Measurements from ENCODE around the gene SGCD.

The SGCD gene

GRCh38 chr5:156476158-156476551 is 149.2 kb downstream of the SGCD start:
- DNase-seq (ENCODE audit: extremely low spot score), result no peak
- CTCF ChIA-PET, result no interaction called here
- TF ChIP-seq TARDBP (IDR thresholded peaks at IDR 0.05), result no peak
- TF ChIP-seq HDGF (IDR thresholded peaks at IDR 0.05; ENCODE audit: borderline replicate concordance), result no peak
- TF ChIP-seq SP1 (IDR thresholded peaks at IDR 0.05), result no peak
- TF ChIP-seq NFRKB (IDR thresholded peaks at IDR 0.05), result no peak
- no peak for TF ChIP-seq FOXK2 (IDR thresholded peaks at IDR 0.05)
- no peak for TF ChIP-seq ELF4 (IDR thresholded peaks at IDR 0.05)
- no peak for TF ChIP-seq ARNT (IDR thresholded peaks at IDR 0.05)
- TF ChIP-seq FOXA1 (IDR thresholded peaks at IDR 0.05), result no peak
- no peak for TF ChIP-seq FOXM1 (IDR thresholded peaks at IDR 0.05; ENCODE audit: borderline replicate concordance)
- TF ChIP-seq BHLHE40 (IDR thresholded peaks at IDR 0.05; ENCODE audit: borderline replicate concordance), result no peak
- no peak for TF ChIP-seq L3MBTL2 (conservative IDR thresholded peaks at IDR 0.05)
- TF ChIP-seq PKNOX1 (IDR thresholded peaks at IDR 0.05), result no peak
- no peak for TF ChIP-seq LEF1 (IDR thresholded peaks at IDR 0.05; ENCODE audit: borderline replicate concordance)
- POLR2A ChIA-PET, result no interaction called here

GRCh38 chr5:156476678-156477077 is 149.7 kb downstream of the SGCD start:
- DNase-seq (ENCODE audit: extremely low spot score), result no peak
- TF ChIP-seq FOXM1 (IDR thresholded peaks at IDR 0.05; ENCODE audit: borderline replicate concordance) (no peak), ARNT (IDR thresholded peaks at IDR 0.05) (no peak), HDGF (IDR thresholded peaks at IDR 0.05; ENCODE audit: borderline replicate concordance) (no peak), LEF1 (IDR thresholded peaks at IDR 0.05; ENCODE audit: borderline replicate concordance) (no peak), FOXK2 (IDR thresholded peaks at IDR 0.05) (no peak)
- ChIA-PET POLR2A (no interaction called here), CTCF (no interaction called here)

GRCh38 chr5:156477196-156477595 is 150.2 kb downstream of the SGCD start:
- TF ChIP-seq FOXK2 (IDR thresholded peaks at IDR 0.05) (no peak), ELF4 (IDR thresholded peaks at IDR 0.05) (no peak), SP1 (IDR thresholded peaks at IDR 0.05) (no peak)
- ChIA-PET POLR2A (no interaction called here), CTCF (no interaction called here)
- DNase-seq (ENCODE audit: extremely low spot score), result no peak

- ChIA-PET POLR2A (no interaction called here), CTCF (no interaction called here)
- DNase-seq (ENCODE audit: extremely low spot score), result no peak
- no peak for TF ChIP-seq SUZ12 (IDR thresholded peaks at IDR 0.05)
- no peak for TF ChIP-seq ZNF384 (IDR thresholded peaks at IDR 0.05)
Measured at GRCh38 chr5:156479849-156480248, 152.9 kb downstream of the SGCD start.

- ChIA-PET CTCF (no interaction called here), POLR2A (no interaction called here)
- TF ChIP-seq ZNF384 (IDR thresholded peaks at IDR 0.05) (no peak), ELF4 (IDR thresholded peaks at IDR 0.05) (no peak), FOXA1 (IDR thresholded peaks at IDR 0.05) (no peak), HDGF (IDR thresholded peaks at IDR 0.05; ENCODE audit: borderline replicate concordance) (no peak), NFRKB (IDR thresholded peaks at IDR 0.05) (no peak), FOXK2 (IDR thresholded peaks at IDR 0.05) (no peak), BHLHE40 (IDR thresholded peaks at IDR 0.05; ENCODE audit: borderline replicate concordance) (no peak), SUZ12 (IDR thresholded peaks at IDR 0.05) (no peak), ARNT (IDR thresholded peaks at IDR 0.05) (no peak), CTBP1 (IDR thresholded peaks at IDR 0.05; ENCODE audit: borderline replicate concordance) (no peak), LEF1 (IDR thresholded peaks at IDR 0.05; ENCODE audit: borderline replicate concordance) (no peak), FOXM1 (IDR thresholded peaks at IDR 0.05; ENCODE audit: borderline replicate concordance) (no peak), PKNOX1 (IDR thresholded peaks at IDR 0.05) (no peak)
- DNase-seq (ENCODE audit: extremely low spot score), result no peak
Measured at GRCh38 chr5:156481741-156482140, 154.8 kb downstream of the SGCD start.

- no peak for DNase-seq (ENCODE audit: extremely low spot score)
- TF ChIP-seq LEF1 (IDR thresholded peaks at IDR 0.05; ENCODE audit: borderline replicate concordance) (no peak), L3MBTL2 (conservative IDR thresholded peaks at IDR 0.05) (no peak), SP1 (IDR thresholded peaks at IDR 0.05) (no peak)
- ChIA-PET CTCF (no interaction called here), POLR2A (no interaction called here)
Measured at GRCh38 chr5:156482818-156483217, 155.9 kb downstream of the SGCD start.

- ChIA-PET POLR2A (no interaction called here), CTCF (no interaction called here)
- DNase-seq (ENCODE audit: extremely low spot score), result no peak
- TF ChIP-seq SUZ12 (IDR thresholded peaks at IDR 0.05), result no peak
- TF ChIP-seq LEF1 (IDR thresholded peaks at IDR 0.05; ENCODE audit: borderline replicate concordance), result no peak
Measured at GRCh38 chr5:156486394-156487238, 159.7 kb downstream of the SGCD start.

GRCh38 chr5:156491766-156492165 is 164.8 kb downstream of the SGCD start:
- CTCF ChIA-PET, result no interaction called here
- POLR2A ChIA-PET, result no interaction called here
- TF ChIP-seq L3MBTL2 (conservative IDR thresholded peaks at IDR 0.05), result no peak
- TF ChIP-seq SP1 (IDR thresholded peaks at IDR 0.05), result no peak
- no peak for TF ChIP-seq ELF4 (IDR thresholded peaks at IDR 0.05)
- TF ChIP-seq CTBP1 (IDR thresholded peaks at IDR 0.05; ENCODE audit: borderline replicate concordance), result no peak
- TF ChIP-seq LEF1 (IDR thresholded peaks at IDR 0.05; ENCODE audit: borderline replicate concordance), result no peak
- no peak for TF ChIP-seq TARDBP (IDR thresholded peaks at IDR 0.05)
- TF ChIP-seq BHLHE40 (IDR thresholded peaks at IDR 0.05; ENCODE audit: borderline replicate concordance), result no peak
- no peak for TF ChIP-seq FOXK2 (IDR thresholded peaks at IDR 0.05)
- no peak for TF ChIP-seq NFRKB (IDR thresholded peaks at IDR 0.05)
- TF ChIP-seq ZNF384 (IDR thresholded peaks at IDR 0.05), result no peak
- no peak for TF ChIP-seq FOXA1 (IDR thresholded peaks at IDR 0.05)
- TF ChIP-seq FOXM1 (IDR thresholded peaks at IDR 0.05; ENCODE audit: borderline replicate concordance), result no peak
- no peak for DNase-seq (ENCODE audit: extremely low spot score)

Data from HEK293T (cell line).